ENCODE results near the gene PRAME. TPM values are rescaled to one million over a fixed set of nuclear protein-coding genes. Genes with fewer than 3 reads are reported as not detected.
"Not testable (repeated sequence)": the region's sequence is repeated elsewhere in the genome, so short reads cannot be mapped to it uniquely, and the experiment has no call there.

PRAME gene
- total RNA-seq, 1 donor from 2014 or later, result not detected

DNA sequence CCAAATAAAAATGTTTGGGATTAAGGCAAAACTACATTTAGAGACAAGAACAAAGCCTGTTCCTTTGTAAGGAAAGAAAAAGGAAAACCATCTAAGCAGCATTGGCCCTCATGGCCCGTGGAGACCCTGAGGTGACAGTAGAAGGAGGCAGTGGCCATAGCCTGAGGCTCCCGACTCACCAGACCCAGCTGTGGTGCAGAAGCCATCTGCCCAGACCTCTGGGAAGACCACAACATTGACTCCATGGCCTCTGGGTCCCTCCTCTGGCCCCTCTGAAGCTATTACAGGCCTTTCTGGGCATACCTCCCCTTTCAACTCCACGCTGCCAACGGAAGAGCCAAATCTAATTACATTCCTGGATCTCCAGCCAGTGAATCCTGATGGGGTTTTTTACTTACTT, 6.4 kb downstream of the PRAME start:
- no peak for DNase-seq (ENCODE audit: low spot score)

DNA sequence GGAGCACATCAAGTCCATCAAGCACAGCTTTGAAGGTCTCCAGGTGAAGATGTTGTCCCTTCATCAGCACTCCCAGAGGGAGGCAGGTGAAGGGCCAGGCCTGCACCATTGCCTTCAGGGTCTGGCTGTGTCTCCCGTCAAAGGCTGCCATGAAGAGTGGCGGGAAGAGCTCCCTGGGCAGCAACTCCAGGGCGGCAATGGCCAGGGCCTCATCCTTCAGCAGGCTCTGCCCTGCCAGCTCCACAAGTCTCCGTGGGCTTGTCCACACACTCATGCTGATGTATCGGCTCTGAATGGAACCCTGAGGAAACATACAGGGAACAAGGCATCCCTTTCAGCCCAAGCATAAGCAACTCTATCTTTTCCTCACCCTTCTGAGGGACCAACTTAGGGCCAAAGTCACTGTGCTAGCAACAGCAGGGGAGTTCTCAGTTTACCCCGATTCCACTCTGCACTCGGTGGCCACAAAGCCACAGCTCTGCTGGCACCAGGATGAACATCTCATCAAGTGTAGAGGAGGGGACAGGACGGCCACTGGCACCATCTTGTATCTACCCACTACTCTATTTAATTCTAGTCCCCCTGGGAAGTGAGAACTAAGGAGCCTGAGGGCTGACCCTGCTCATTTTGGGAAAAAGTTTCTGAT, 8.2 kb downstream of the PRAME start:
- no peak for DNase-seq (ENCODE audit: low spot score)

DNA sequence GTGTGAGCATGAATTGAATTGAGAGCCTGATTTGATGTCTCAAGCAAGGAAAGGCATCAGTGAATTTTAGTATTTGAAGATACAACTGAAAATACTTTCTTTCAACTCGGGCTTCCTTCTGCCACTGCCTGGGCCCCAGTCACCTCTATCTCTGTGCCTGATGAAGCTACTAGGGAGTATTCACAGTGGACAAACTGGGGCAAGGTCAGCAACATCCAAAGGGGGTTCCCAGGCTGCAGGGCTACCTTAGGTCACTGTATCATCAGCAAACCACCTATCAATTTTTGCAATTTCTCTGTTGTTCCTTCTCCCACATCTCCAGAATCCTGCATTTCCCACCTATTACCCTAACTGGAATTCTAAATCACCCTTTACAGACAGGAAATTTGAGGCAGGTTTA, 10.2 kb downstream of the PRAME start:
- no peak for DNase-seq (ENCODE audit: low spot score)

DNA sequence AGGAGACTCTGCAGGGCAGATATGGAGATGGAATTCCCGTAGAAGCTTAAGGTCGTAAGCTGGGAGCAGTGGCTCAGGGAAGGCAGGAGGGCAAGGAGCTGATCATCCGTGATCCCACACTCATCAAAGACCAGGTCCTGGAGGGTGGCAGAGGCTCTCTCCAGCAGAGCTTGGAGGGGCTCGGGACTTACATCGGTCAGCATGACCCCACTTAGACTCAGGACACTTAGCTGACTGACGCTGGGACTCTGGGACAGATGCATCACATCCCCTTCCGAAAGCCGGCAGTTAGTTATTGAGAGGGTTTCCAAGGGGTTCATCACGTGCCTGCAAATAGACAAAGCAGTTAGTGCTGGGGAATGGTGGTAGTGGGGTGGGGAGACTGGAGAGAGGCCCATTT, 10.7 kb downstream of the PRAME start:
- DNase-seq (ENCODE audit: low spot score), result no peak

DNA sequence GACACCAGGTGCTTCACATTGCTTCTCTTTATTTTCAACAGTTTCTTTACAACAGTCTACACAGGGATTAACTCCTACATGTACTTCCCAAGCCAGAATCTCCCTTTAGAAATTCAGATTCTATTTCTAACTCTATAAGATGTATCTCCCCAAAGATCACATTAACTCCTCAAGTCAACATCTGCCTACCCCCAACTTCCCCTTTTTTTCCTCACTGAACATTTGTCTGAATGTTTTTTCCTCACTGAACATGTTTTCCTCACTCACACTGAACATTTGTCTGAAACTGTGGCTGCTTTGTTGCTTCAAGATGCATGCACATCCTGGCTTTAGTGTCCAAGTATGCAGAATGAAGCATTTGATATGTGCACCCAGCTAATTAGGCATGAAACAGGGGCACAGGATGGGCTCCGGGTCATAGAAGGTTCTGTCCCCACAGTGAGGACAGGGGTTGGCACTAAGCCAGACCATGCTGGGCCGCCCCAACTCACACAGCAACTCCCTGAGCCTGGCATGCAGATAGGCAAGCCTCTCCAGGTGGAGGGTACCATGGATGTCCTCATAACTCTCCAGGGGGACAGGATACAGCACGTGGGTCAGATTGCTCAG, 11.3 kb downstream of the PRAME start:
- no peak for DNase-seq (ENCODE audit: low spot score)

DNA sequence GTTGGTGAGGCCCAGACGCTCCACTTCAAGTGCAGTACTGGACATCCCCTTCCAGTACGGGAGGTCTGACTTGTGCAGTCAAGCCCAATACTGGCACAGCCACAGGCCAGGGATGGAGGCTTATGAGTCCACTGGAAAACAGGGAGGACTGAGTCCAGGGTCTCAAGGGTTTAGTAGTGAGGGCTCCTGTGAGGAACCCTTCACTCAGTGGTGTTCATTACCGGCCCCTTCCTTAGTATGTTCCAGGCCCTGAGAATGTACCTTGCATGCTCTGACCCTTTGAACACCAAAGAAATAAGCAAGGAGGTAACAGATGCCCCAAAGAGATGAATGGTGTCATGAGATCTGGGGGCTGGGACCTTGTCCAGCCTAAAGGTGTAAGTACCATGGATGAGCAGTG, 11.8 kb downstream of the PRAME start:
- no peak for DNase-seq (ENCODE audit: low spot score)

DNA sequence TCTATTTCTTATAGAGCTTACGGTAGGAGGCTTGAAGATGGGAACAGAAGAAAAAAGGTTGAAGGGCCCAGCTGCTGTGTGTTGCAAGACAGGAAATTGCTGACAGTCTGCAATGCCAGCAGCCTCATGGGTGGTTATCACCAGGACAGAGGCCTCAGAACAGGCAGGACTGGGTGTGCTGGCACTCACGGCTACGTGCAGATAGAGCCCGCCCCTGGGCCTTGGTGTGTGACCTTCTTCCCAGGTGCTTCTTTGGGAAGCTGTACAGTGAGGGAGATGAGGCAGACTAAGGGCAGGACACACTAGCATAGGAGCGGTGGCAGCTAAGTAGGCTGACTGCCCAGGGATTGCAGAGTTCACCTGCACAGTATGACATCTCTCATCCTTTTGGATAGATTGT, 12.6 kb downstream of the PRAME start:
- DNase-seq (ENCODE audit: low spot score), result no peak

DNA sequence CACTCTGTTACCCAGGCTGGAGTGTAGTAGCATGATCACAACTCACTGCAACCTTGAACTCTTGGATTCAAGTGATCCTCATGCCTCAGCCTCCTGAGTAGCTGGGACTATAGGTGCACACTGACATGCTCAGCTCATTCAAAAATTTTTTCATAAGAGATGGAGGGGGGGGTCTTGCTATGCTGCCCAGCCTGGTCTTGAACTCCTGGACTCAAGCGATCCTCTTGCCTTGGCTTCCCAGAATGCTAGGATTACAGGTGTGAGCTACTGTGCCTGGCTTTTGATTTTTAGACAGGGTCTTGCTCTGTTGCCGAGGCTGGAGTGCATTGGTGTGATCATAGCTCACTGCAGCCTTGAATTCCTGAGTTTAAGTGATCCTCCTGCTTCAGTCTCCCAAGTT, 14.0 kb downstream of the PRAME start:
- DNase-seq (ENCODE audit: low spot score), result no peak

DNA sequence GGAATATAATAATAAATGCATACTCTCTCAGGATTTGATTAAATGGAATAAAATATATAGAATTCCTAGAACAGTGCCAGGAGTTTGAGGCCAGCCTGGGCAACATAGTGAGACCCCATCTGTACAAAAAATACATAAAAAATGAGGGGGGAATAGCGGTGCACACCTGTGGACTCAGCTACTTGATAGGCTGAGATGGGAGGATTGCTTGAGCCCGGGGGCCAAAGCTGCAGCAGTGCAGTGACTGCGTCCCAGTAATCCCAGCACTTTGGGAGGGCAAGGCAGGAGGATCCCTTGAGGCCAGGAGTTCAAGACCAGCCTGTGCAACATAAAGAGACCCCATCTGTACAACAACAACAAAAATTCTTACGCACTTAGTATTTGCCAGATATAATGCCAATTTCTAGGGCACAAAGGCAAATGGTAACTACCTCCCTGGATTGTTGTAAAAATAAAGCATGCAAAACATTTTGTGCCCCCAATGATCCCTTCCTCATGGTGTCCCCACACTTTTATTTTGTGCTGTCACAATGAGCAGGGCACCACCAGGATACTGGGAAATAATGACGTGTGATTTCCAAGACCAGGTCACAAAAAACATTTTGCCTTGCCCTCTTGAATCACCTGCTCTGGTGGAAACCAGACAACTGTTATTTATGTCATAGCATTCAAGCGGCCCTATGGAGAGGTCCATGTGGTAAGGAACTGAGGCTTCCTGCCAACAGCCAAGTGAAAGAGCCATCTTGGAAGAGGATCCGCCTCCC, 20.7 kb downstream of the PRAME start:
- no peak for DNase-seq (ENCODE audit: low spot score)

DNA sequence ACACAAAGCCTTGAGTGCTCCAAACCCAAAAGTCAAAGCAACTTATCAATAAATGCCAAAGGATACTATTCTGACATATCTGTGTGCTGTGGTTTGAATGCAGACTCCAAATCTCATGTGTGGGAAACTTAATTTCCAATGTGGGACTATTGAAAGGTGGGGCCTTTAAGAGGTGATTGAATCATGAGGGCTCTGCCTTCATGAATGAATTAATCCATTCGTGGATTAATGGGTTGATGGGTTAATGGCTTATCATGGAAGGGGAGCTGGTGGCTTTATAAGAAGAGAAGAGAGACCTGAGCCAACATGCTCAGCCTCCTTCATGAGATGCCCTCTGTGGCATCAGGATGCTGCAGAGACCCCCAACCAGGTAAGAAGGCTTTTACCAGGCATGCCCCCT, 22.1 kb downstream of the PRAME start:
- no peak for DNase-seq (ENCODE audit: low spot score)

DNA sequence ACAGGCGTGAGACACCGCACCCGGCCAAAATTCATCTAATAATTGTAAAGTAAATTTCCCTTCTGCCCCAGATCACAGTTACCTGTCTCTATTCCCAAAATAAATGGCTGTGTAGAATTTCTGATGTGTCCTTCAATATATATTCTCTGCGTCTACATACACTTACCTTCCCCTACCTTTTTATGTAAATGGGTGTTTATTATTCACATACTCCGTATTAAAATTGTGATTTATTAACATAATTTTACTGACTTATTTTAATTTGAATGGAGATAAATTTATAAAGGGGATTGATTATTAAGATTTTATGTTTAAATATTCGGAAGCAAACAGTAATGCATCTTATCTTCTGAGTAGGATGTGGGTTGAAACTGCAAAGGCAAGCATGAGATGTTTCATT, 22.6 kb downstream of the PRAME start:
- no peak for DNase-seq (ENCODE audit: low spot score)

DNA sequence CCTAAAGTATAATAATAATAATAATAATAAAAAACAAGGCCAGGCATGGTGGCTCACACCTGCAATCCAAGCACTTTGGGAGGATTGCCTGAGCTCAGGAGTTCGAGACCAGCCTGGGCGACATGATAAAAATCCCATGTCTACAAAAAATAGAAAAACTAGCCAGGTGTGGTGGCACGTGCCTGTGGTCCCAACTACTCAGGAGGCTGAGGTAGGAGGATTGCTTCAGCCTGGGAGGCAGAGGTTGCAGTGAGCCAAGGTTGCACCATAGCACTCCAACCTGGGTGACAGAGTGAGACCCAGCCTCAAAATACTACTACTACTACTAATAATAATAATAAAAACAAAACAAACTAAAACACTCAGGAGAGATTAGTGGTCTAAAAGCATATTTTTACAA, 23.4 kb downstream of the PRAME start:
- no peak for DNase-seq (ENCODE audit: low spot score)

DNA sequence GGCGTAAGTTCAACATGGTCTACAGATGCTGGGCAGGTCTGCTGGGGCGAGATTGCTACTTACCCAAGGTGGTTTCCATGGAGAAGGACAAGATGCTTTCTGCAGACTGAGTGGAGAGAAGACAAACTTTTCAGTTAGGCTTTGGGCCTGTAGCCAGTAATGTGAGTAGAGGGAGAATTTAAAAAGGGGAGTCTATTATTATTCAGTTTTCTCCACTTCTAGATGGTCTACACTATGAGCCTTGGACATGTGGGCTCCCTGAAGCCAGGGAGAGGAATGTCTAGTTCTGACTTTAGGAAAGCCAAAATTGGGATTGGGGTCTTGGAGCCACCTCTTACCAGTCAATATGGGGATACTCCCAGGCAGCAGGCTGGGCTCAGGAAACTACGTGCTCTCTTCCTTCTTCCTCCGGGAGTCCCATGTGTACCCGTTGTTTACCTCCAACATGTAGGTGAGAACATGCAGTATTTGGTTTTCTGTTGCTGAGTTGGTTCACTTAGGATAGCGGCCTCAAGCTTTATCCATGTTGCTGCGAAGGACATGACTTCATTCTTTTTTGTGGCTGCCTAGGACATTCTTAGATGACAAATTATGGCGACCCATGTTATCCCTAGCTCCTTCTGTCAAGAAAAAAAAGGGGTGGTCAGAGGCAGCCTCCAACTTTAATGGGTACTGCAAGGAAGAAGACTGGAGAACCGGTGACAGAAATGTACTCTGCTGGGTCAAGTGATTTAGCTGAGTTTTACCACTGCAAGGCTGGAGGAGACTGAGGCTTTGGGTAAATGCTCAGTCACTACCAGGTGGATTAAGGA, 24.3 kb downstream of the PRAME start:
- DNase-seq (ENCODE audit: low spot score), result no peak

DNA sequence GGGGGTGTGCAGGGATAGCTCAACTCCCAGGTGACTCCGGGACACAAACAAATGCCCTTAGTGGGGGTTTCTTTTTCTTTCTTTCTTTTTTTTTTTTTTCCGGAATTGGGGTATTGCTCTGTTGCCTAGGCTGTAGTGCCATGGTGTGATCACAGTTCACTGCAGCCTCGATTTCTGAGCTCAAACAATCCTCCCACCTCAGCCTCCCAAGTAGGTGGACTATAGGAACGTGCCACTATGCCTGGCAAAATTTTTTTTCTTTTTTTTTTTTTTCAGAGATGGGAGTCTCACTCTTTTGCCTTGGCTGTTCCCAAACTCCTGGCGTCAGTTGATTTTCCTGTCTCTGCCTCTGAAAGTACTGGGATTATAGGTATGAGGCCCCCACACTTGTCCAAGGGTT, 25.2 kb downstream of the PRAME start:
- no peak for DNase-seq (ENCODE audit: low spot score)

DNA sequence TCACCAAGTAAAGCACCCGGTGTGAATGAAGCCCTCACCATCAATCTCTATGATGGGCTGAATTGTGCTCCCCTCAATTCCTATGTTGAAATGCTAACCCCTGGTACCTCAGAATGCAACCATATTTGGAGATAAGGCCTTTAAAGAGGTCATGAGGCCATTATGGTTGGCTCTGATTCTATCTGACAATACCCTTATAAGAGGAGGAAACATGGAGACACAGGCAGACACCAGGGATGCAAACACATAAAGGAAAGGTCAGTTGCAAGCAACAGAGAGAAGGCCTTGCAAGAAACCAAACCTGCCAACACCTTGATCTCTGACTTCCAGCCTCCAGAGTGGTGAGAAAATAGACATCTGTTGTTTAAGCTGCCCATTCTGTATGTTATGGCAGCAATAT, 25.6 kb downstream of the PRAME start:
- DNase-seq (ENCODE audit: low spot score), result no peak

DNA sequence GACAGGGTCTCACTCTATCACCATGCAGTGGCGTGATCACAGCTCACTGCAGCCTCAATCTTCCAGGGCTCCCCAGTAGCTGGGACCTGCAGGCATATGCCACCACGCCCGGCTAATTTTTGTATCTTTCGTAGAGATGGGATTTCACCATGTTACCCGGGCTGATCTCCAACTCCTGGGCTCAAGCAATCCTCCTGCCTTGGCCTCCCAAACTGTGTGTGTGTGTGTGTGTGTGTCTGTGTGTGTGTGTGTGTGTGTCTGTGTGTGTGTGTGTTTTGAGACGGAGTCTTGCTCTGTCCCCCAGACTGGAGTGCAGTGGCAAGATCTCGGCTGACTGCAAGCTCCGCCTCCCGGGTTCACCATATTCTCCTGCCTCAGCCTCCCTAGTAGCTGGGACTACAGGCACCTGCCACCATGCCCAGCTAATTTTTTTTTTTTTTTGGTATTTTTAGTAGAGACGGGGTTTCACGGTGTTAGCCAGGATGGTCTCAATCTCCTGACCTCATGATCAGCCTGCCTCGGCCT, 26.5 kb downstream of the PRAME start:
- not testable (repeated sequence) for DNase-seq (ENCODE audit: low spot score)

DNA sequence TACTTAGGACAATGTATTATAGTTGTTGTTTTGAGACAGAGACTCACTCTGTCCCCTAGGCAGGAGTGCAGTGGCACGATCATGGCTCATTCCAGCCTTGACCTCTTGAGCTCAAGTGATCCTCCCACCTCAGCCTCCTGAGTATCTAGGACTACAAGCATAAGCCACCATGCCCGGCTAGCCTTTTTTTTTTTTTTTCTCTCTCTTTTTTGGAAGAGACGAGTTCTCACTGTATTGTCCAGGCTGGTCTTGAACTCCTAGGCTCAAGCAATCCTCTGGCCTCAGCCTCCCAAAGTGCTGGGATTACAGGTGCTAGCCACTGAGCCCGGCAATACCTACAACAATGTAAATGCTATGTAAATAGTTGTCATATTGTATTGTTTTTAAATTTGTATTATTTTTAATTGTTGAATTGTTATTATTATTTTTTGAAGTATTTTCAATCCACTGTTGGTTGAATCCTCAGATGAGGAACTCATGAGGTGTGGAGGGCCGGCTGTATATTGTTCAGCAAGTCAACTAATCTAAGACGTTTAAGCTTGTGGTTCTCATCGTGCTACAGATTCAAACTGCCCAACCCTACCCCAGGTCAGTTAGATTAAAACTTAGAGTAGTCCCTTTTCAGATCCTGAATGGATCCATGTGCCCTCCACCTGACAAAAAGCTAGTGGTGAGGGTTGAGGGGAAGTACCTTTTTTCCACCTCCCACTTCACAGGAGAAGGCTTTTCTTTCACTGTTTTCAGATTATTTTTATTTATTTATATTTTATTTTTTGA, 27.1 kb downstream of the PRAME start:
- DNase-seq (ENCODE audit: low spot score), result no peak

DNA sequence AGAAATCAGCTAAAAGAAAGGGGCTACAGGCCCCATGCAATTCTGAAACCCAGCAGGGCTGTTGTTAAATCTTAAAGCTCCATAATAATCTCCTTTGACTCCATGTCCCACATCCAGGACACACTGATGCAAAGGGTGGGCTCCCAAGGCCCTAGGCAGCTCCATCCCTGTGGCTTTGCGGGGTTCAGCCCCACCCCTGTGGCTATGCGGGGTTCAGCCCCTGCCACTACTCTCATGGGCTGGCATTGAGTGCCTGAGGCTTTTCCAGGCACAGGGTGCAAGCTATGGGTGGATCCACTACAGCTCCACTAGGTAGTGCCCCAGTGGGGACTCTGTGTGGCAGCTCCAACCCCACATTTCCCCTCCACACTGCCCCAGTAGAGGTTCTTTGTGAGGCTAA, 30.3 kb downstream of the PRAME start:
- no peak for DNase-seq (ENCODE audit: low spot score)

DNA sequence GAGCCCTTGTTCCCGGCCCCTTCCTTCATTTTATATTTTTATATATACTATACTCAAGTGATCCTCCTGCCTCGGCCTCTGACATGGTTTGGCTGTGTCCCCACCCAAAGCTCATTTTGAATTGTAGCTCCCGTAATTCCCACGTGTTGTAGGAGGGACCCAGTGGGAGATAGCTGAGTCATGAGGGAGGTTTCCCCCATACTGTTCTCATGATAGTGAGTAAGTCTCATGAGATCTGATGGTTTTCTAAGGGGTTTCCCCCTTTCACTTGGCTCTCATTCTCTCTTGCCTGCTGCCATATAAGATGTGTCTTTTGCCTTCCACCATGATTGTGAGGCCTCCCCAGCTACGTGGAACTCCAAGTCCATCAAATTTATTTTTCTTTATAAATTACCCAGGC, 31.8 kb downstream of the PRAME start:
- no peak for DNase-seq (ENCODE audit: low spot score)

DNA sequence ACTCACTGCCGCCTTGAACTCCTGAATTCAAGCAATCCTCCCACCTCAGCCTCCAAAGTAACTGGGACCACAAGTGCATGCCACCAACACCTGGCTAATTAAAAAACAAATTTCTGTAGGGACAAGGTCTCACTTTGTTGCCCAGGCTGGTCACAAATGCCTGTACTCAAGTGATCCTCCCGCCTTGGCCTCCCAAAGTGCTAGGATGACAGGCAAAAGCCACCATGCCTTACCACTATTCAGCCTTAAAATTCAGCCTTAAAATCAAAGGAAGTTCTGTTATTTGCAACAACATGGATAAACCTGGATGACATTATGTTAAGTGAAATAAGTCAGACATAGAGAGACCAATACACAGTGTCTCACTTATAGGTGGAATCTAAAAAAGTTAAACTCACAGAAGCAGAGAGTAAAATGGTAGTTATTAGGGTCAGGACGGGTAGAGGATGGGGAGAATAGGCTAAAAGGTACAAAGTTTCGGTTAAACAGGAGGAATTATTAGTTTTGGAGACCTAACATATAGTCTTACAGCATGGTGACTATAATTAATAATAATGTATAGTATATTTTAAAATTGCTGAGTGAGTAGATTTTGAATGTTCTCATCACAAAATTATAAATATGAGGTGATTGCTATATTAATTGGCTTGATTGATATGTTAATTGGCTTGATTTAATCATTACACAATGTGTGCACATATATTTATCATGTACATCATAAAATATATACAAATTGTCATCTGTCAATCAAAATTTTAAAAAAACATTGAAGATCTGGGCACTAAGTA, 32.7 kb downstream of the PRAME start:
- DNase-seq (ENCODE audit: low spot score), result no peak

DNA sequence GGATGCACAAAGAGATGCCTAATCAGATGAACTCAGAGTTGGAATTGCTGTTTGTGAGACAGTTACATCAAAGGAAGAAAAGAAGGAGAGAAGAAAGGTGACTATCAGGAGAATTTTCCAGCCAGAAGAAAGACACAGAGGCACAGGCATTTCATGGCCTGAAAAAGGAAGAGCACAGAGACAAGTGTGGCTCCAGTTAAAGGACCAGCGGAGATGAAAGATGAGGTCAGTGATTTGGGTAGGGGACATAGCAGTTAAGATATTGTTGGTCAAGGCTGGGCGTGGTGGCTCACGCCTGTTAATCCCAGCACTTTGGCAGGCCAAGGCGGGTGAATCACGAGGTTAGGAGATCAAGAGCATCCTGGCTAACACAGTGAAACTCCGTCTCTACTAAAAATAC, 35.6 kb downstream of the PRAME start:
- no peak for DNase-seq (ENCODE audit: low spot score)
